ENCODE results near the gene PARK7. TPM values are rescaled to one million over a fixed set of nuclear protein-coding genes. Genes with fewer than 3 reads are reported as not detected.
"Not testable (repeated sequence)": the region's sequence is repeated elsewhere in the genome, so short reads cannot be mapped to it uniquely, and the experiment has no call there.

Gene PARK7
- total RNA-seq, 4 donors from 2014 or later, result 93.9 to 156 (median 129) TPM

- 65 to 81% methylated on average over 2 of the region's 2 CpGs for WGBS, 2 donors
- no peaks in the 10 kb centered on the region for H3K36me3 ChIP-seq
- no peak overlapping the region for H3K4me3 ChIP-seq
- DNase-seq, result no peak
- no peak for TF ChIP-seq POLR2A (IDR thresholded peaks at IDR 0.05)
- TF ChIP-seq CTCF (IDR thresholded peaks at IDR 0.05), result no peak
- no peak overlapping the region for H3K27ac ChIP-seq
- peaks cover 0 to 6% (median 0%) of the 10 kb centered on the region in 3 donors for H3K4me1 ChIP-seq
- intact Hi-C loops (cut with DNase I), result no loop called here
- peaks cover 0 to 25% (median 0%) of the 10 kb centered on the region in 4 donors for H3K27me3 ChIP-seq
- no peaks in the 10 kb centered on the region for H3K9me3 ChIP-seq
Measured at GRCh38 chr1:7916501-7916830, 45.0 kb upstream of the PARK7 start.

GRCh38 chr1:7917971-7918370 lies 43.5 kb upstream of the PARK7 start:
- DNase-seq; intact Hi-C loops (cut with DNase I); H3K4me3 ChIP-seq; H3K4me1 ChIP-seq; H3K9me3 ChIP-seq; H3K36me3 ChIP-seq; H3K27ac ChIP-seq: not testable (repeated sequence)
- H3K27me3 ChIP-seq, result peaks cover 0 to 25% (median 0%) of the 10 kb centered on the region in 4 donors
- WGBS, 2 donors, result 76 to 84% methylated on average over 5 of the region's 5 CpGs

- Histone ChIP-seq H3K27ac (no peak overlapping the region), H3K36me3 (no peaks in the 10 kb centered on the region), H3K27me3 (peaks cover 0 to 18% (median 0%) of the 10 kb centered on the region in 4 donors), H3K9me3 (no peaks in the 10 kb centered on the region), H3K4me1 (no peaks in the 10 kb centered on the region), H3K4me3 (no peak overlapping the region)
- 78 to 81% methylated on average over 5 of the region's 5 CpGs for WGBS, 2 donors
- TF ChIP-seq CTCF (IDR thresholded peaks at IDR 0.05), result no peak
- TF ChIP-seq POLR2A (IDR thresholded peaks at IDR 0.05), result no peak
- intact Hi-C loops (cut with DNase I), result no loop called here
- DNase-seq, result no peak
Measured at GRCh38 chr1:7919880-7920279, 41.6 kb upstream of the PARK7 start.

GRCh38 chr1:7921796-7922195 lies 39.7 kb upstream of the PARK7 start:
- Histone ChIP-seq H3K27me3 (peaks cover 0 to 30% (median 0%) of the 10 kb centered on the region in 4 donors), H3K4me3 (no peak overlapping the region), H3K4me1 (no peaks in the 10 kb centered on the region), H3K27ac (no peak overlapping the region), H3K36me3 (no peaks in the 10 kb centered on the region), H3K9me3 (no peaks in the 10 kb centered on the region)
- TF ChIP-seq CTCF (IDR thresholded peaks at IDR 0.05), result no peak
- no peak for TF ChIP-seq POLR2A (IDR thresholded peaks at IDR 0.05)
- 82 to 87% methylated on average over 7 of the region's 7 CpGs for WGBS, 2 donors
- intact Hi-C loops (cut with DNase I), result no loop called here
- DNase-seq, result no peak

GRCh38 chr1:7922301-7922700 lies 39.2 kb upstream of the PARK7 start:
- 73 to 80% methylated on average over 5 to 6 of the region's 6 CpGs for WGBS, 2 donors
- peaks cover 0 to 32% (median 0%) of the 10 kb centered on the region in 4 donors for H3K27me3 ChIP-seq
- no peaks in the 10 kb centered on the region for H3K36me3 ChIP-seq
- intact Hi-C loops (cut with DNase I), result no loop called here
- no peaks in the 10 kb centered on the region for H3K9me3 ChIP-seq
- H3K4me3 ChIP-seq, result no peak overlapping the region
- H3K4me1 ChIP-seq, result no peaks in the 10 kb centered on the region
- TF ChIP-seq POLR2A (IDR thresholded peaks at IDR 0.05) (no peak), CTCF (IDR thresholded peaks at IDR 0.05) (no peak)
- no peak for DNase-seq
- no peak overlapping the region for H3K27ac ChIP-seq

- H3K27me3 ChIP-seq, result peaks cover 0 to 65% (median 0%) of the 10 kb centered on the region in 4 donors
- H3K4me1 ChIP-seq; H3K36me3 ChIP-seq; H3K27ac ChIP-seq; H3K9me3 ChIP-seq; H3K4me3 ChIP-seq; intact Hi-C loops (cut with DNase I); DNase-seq: not testable (repeated sequence)
- 44 to 57% methylated on average over 8 of the region's 8 CpGs for WGBS, 2 donors
Measured at GRCh38 chr1:7927061-7927460, 34.5 kb upstream of the PARK7 start.
